GM18511 (cell line): ENCODE measurements around the gene NFKB1.

ENCODE experiments used
- ATAC-seq: cut with Tn5 transposase; IDR thresholded peaks from one replicate; pipeline ENCODE4 v1.9.1; 2021; ENCODE audit warnings: mild to moderate bottlenecking, moderate library complexity; ENCODE audit not compliant: unreplicated experiment

The NFKB1 gene

DNA sequence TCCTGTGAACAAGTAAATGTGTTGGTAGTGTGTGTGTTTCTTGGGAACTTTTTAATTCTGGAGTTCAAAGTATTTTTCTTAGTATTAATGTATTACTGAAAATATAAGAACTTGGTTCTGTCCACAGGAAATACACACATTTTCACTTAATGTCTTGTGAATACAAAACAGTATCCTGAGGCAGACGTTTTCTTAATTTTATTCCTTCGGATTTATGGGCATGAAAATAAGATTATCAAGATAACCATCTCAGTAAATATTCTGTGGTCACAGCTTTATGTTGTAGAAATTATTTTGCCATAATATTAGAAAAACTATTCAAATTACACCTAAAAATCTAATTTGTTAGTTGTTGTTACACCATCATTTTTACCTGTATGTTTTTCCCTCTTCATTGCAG is 29.8 kb downstream of the NFKB1 start:
- no peak for ATAC-seq

DNA sequence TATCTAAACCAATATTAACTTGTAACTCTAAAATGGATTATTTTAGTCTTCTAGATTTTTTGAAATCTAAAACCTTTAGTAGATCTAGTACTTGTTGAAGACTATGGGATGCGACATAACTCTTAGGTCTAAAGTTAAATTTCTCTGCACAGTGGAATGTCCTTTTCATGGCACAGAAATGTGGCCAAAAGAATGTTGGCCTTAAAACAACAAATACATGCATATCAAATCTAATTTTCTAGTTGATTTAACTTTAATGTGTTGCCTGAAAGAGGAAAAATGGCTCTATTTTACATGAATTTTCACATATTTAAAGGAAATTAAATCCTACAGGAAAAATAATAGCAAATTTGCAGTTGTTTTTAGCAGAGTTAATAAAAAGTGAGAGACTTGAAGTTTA is 30.3 kb downstream of the NFKB1 start:
- ATAC-seq: no peak

DNA sequence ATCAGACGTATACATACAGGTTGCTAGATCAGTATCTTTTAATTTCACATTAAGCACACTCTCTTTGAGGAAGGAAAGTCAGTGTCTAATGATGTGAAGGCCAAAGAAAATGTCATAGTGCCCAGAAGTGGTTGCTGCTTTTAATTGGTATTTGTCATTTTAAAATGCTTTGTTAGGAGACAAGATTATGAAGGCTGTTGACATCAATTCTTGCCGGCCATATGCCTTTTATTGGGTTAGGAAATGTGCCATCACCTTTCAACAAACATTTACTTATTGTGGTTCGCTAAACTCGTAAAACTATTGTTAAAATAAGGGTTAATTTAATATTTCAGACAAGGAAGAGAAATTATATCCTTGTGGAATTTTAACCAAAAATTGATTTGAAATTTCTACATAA is 32.2 kb downstream of the NFKB1 start:
- no peak for ATAC-seq

DNA sequence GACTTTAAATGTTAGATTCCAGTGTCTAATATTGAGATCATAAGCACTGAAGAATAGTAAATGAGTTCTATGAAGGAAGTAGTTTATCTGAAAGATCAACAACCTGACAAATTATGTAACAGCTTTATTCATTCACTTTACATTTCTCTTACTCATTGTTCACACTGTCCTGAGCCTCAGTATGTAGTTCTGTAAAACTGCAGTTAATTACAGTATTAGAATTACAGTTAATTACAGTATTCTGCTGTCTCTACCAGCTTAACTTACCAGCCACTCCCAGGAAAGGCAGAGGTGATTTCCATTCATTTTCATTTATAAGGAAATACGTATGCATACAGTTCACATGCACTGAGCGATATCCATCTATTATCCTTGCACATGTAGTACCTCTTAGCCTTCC is 32.7 kb downstream of the NFKB1 start:
- no peak for ATAC-seq

DNA sequence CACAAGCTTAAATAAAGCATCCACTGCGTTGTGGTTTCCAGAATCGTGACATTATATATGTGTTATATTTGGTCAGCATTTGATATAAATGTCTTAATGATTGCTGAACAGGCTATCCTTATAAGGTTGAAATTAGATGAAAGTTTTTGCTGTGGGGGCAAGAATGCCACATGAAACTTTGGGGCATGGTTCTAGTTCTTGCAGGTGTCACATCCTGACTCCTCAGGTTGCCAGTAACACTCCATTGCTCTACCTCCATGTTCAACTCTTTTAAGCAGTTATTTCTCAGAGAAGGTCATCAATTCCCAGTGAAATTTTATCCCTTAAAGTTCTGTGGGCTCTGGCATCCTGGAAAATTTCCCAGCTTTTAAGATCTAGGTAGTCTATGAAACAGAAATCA is 33.7 kb downstream of the NFKB1 start:
- ATAC-seq: no peak

- ATAC-seq: peak; percentile 88
These were observed 34.4 kb downstream of the NFKB1 start for GRCh38 chr4:102535398-102536082.

- ATAC-seq: no peak
These were observed 35.6 kb downstream of the NFKB1 start for GRCh38 chr4:102536768-102537167.

DNA sequence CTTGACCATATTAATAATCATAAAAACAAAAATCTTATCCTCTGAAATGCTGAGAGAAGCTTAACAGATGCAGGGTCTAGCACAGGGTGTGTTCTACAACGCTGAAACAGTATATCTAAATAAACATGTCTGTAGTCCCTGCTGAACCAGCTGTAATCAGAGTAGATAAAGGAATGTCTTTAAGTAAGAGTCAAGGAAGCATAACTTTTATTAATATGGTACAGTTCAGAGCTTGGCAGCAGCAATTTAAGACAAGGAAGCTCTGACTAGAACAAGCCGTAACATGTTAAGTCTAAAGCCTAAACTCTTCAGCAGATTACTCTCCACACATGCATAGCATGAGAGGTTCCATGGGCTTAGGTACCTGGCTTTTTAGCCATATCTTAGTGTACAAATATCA is 36.1 kb downstream of the NFKB1 start:
- no peak for ATAC-seq

DNA sequence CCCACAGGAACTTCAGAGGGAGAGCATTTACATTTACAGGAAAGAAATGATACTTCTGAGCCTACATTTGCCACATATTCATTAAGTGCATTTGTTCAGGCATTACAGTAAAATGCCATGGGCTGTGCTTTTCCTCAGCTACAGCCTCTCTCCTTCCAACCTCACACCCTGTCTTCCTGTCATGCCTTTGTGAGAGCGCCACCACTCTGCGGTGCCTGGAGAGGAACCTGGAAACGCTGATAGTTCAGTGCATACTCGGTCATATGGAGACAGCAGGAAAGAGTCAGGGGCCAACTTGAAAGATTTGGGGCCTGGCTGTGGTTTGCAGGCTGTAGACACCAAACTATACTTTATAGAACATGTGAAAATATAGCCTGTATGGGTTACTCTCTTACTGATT is 40.5 kb downstream of the NFKB1 start:
- ATAC-seq: no peak

DNA sequence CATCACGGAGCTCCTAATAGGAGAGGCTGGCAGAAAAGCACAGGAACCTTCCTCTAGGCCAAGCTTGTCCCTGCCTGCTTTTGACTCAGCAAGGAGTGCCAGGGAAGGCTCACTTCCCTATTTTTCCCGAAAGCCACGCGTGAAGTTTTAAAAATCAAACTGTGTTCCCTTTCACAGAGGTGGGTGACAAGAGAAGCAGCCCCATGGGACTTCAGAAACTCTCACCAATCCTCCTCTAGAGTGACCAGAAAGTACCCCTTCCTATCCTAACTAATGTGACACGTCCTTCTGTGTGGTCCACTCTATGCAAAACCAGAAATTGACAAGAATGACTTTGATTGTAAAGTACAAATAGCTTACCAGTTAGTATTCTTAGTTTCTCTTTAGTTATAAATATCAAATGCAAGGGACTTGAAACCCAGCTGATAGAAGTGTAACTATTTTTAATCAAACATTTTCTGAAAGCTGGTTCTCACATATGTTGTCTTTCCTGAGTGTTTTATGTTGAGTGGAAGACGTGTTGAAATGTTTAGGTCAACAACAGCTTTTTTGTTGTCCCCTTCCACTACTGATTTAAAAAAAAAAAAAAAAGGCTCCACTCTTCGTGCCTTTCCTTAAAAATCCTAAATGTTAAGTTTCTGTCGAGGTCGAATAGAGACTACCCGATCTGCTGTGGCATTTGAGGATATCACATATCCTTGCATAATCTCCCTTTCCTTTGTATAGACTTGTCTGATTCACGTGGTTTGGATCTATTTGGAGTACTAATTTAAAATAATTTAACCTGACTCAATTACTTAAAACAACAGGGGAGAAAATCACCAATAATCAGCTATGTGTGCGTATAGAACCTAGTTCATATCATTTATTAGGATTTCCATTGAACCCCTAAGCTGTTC is 42.1 kb downstream of the NFKB1 start:
- peak; percentile 89 for ATAC-seq

DNA sequence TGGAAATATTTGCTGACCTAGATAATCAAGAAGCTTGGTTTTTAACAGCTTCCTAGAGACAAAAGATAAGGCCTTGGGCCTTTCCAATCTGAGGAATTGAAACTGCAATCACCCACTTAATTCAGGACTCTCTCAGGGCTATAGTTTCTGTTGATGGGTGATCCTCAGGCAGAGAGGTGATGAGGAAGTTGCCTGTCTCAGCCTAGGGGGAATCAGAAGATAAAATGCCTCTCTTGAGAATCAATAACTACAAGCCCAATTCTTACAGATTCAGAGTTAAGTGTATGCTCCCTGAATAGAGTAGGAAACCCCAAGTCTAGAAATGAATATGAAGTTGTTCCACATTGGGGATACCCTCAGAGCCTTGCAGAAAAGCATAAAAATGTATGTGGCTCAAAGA is 45.5 kb downstream of the NFKB1 start:
- peak; percentile 47 for ATAC-seq

DNA sequence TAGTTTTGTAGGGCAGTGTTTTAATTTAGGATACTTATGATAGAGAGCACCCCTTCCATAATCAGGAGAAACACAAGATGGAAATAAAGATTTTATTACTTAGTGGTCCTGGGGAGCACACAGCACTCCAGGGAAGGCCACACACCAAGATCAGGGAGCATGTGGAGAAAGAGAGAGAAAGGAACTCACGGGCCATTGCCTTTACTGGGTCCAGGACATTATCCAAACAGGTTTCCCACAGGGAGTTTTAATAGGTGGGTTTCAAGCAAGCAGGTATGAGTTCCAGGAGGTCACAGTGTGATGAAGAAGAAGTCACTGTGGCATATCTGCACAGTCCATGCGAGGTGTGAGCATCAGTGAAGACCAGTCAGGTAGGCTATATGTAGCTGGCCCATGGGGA is 46.8 kb downstream of the NFKB1 start:
- ATAC-seq: no peak

GRCh38 chr4:102551958-102552565 is 50.9 kb downstream of the NFKB1 start:
- no peak for ATAC-seq

- ATAC-seq: no peak
These were observed 51.6 kb downstream of the NFKB1 start for GRCh38 chr4:102552781-102553180.

- no peak for ATAC-seq
These were observed 52.8 kb downstream of the NFKB1 start for GRCh38 chr4:102553982-102554381.

- no peak for ATAC-seq
These were observed 53.3 kb downstream of the NFKB1 start for GRCh38 chr4:102554482-102554881.

- no peak for ATAC-seq
These were observed 53.8 kb downstream of the NFKB1 start for GRCh38 chr4:102554992-102555391.

DNA sequence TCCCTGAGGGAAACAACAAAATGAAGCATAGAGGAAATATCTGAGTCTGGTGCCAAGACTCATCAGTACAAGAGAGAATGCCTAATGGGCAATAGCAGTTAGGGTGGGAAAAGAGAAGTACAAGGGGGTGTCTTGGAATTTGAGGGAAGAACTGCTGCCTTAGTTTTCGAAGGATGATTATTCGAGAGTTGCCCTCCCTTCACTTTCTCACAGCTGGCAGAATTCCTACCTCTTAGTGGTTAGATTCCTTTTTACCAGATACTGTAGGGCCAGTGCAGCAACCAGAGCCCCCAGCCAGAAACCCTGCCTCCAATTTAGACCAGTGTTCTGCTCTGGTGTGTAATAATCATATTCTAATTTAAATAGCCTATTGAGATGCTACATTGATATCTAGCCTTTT is 56.5 kb downstream of the NFKB1 start:
- ATAC-seq: no peak

DNA sequence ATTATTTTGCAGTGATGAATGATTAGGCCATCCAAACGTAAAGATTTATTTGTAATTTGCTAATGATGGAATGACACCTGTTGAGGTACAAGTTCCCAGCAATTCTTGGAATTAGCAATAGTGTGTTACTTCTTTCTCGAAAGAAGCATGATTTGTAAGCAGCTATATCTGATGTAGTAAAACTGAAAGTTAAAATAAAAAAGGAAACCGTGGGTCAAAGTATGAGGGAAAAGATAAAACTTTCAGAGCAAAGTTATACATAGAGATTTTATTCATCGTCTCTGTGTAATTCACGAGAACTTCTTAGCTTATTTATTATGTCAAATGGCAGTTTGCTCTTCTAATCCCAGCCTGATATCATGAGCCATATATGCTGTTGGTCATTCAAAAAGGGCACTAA is 59.0 kb downstream of the NFKB1 start:
- no peak for ATAC-seq

- ATAC-seq: no peak
These were observed 59.6 kb downstream of the NFKB1 start for GRCh38 chr4:102560571-102561341.

DNA sequence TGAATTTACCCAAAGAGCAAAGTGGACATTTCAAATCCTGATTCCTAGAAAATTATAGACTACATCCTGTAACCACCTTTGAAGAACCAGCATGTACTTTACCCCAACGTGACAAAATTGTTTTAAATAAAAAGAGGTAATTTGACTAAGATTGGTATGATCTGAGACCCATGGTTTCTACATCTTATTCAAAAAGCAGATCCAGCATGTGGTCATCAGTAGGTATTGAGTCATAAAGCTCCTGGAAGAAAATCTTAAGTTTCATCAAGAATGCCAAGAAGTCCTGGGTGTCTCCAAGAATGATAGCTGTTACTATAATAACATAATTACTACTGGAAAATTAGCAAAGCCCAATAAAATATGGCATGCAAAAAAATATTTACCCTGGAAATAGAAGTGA is 61.8 kb downstream of the NFKB1 start:
- no peak for ATAC-seq
